Naive thymus-derived CD4-positive, alpha-beta T cell (primary cell): ENCODE data around the gene CRHBP. TPM values are rescaled to one million over a fixed set of nuclear protein-coding genes. Genes with fewer than 3 reads are reported as not detected.

Source experiments
- ATAC-seq: fragments of 150-1000 bp; cut with Tn5 transposase; 2 replicates; pipeline ENCODE4 v1.10.0; 2021; ENCODE audit warnings: mild to moderate bottlenecking, moderate library complexity
- CTCF ChIA-PET: fragments of 350-600 bp; sonication (Branson Sonifier 250); formaldehyde crosslinking; loops from one replicate; lab custom pipeline; 2021; ENCODE audit warnings: antibody characterized with exemption; lab: Charles Lee
- POLR2A ChIA-PET: fragments of 350-600 bp; sonication (Branson Sonifier 250); formaldehyde crosslinking; loops from one replicate; lab custom pipeline; 2021; ENCODE audit warnings: antibody characterized with exemption, inconsistent platforms; lab: Charles Lee
- DNase-seq, 9 donors: peaks; one replicate each; pipeline versions ENCODE4 v3.0.0 to v3.0.0-alpha.2; 2020 to 2022; ENCODE audit warnings: mixed read lengths in 1 of 9
- H3K27ac ChIP-seq: one replicate; pipeline ENCODE4 v1.7.0; 2013; ENCODE audit warnings: mild to moderate bottlenecking, low read depth, low read length, moderate library complexity
- H3K27me3 ChIP-seq, 2 donors: one replicate each; pipeline ENCODE4 v1.7.0; 2013; ENCODE audit warnings: low read length in 2 of 2, mild to moderate bottlenecking in 2 of 2, moderate library complexity in 2 of 2; ENCODE audit not compliant: control insufficient read depth in 2 of 2, insufficient read depth in 2 of 2
- H3K36me3 ChIP-seq, 3 experiments: 1 replicate in 2 of 3; 2 replicates in 1 of 3; pipeline ENCODE4 v1.7.0; 2013; ENCODE audit warnings: low read length in 3 of 3, mild to moderate bottlenecking in 3 of 3, moderate library complexity in 1 of 3; ENCODE audit not compliant: insufficient read depth in 3 of 3, control insufficient read depth in 2 of 3
- H3K4me1 ChIP-seq, 2 donors: one replicate each; pipeline ENCODE4 v1.7.0; 2013; ENCODE audit warnings: low read length in 2 of 2, mild to moderate bottlenecking in 2 of 2, moderate library complexity in 1 of 2; ENCODE audit not compliant: control insufficient read depth in 2 of 2, insufficient read depth in 2 of 2
- H3K4me3 ChIP-seq: 2 replicates; pipeline ENCODE4 v1.7.0; 2013; ENCODE audit warnings: mild to moderate bottlenecking, low read length
- H3K9me3 ChIP-seq, 3 experiments: 1 replicate in 2 of 3; 2 replicates in 1 of 3; pipeline ENCODE4 v1.7.0; 2013; ENCODE audit warnings: low read length in 3 of 3; ENCODE audit not compliant: control insufficient read depth in 2 of 3
- H3K27ac Mint-ChIP-seq, 9 donors: one replicate each; pipeline ENCODE4 v1.8.0; 2020 to 2022; ENCODE audit warnings: mixed read lengths in 9 of 9, mild to moderate bottlenecking in 8 of 9, moderate library complexity in 5 of 9, inconsistent platforms in 2 of 9
- H3K27me3 Mint-ChIP-seq, 5 donors: one replicate each; pipeline ENCODE4 v1.8.0; 2021 to 2022; ENCODE audit warnings: mixed read lengths in 5 of 5, mild to moderate bottlenecking in 1 of 5
- H3K36me3 Mint-ChIP-seq, 5 donors: one replicate each; pipeline ENCODE4 v1.8.0; 2020 to 2022; ENCODE audit warnings: mixed read lengths in 5 of 5, mild to moderate bottlenecking in 3 of 5, inconsistent platforms in 1 of 5
- H3K4me1 Mint-ChIP-seq, 7 donors: one replicate each; pipeline ENCODE4 v1.8.0; 2020 to 2022; ENCODE audit warnings: mixed read lengths in 7 of 7, mild to moderate bottlenecking in 3 of 7, inconsistent platforms in 1 of 7
- H3K4me3 Mint-ChIP-seq, 10 donors: one replicate each; pipeline ENCODE4 v1.8.0; 2020 to 2022; ENCODE audit warnings: mild to moderate bottlenecking in 10 of 10, mixed read lengths in 10 of 10, moderate library complexity in 6 of 10, inconsistent platforms in 2 of 10
- H3K9me3 Mint-ChIP-seq, 11 donors: one replicate each; pipeline ENCODE4 v1.8.0; 2020 to 2022; ENCODE audit warnings: mixed read lengths in 11 of 11, mild to moderate bottlenecking in 4 of 11, inconsistent platforms in 1 of 11, moderate library complexity in 1 of 11
- intact Hi-C, 2 donors: fragments of 100-400 bp; cut with micrococcal nuclease; formaldehyde crosslinking; loops; one replicate each; pipeline ENCODE4 v1.15.1; 2023
- polyA plus RNA-seq, 2 donors: library from polyadenylated mRNA; unstranded; fragments of 300-500 nt; fragmentation: Illumina TruSeq; gene quantifications; one replicate each; pipeline ENCODE4 v1.2.3, GENCODE V29; 2021
- total RNA-seq, 6 experiments: library from RNA in 5 of 6; stranded (reverse) in 5 of 6; gene quantifications; 1 replicate in 5 of 6; 2 replicates in 1 of 6; pipeline ENCODE4 v1.2.3 and lab custom pipeline; 2021 to 2026

The CRHBP gene
- total and polyA plus RNA-seq, 7 experiments from 2014 or later = 0.60 to 3.2 TPM; not detected in 5

- peaks cover 0 to 29% (median 9%) of the 10 kb centered on the region in 5 donors for H3K27me3 Mint-ChIP-seq
- H3K36me3 Mint-ChIP-seq = no peaks in the 10 kb centered on the region
- ChIA-PET CTCF (no interaction called here), POLR2A (no interaction called here)
- Histone ChIP-seq H3K27ac (no peak overlapping the region), H3K27me3 (no peaks in the 10 kb centered on the region), H3K9me3 (no peaks in the 10 kb centered on the region), H3K4me1 (no peaks in the 10 kb centered on the region), H3K4me3 (no peak overlapping the region), H3K36me3 (no peaks in the 10 kb centered on the region)
- H3K4me1 Mint-ChIP-seq = no peaks in the 10 kb centered on the region
- intact Hi-C loops = no loop called here
- H3K9me3 Mint-ChIP-seq = no peaks in the 10 kb centered on the region
- ATAC-seq (no peak), DNase-seq (no peak)
- H3K4me3 Mint-ChIP-seq = no peak overlapping the region
- no peak overlapping the region for H3K27ac Mint-ChIP-seq
These were observed 19.8 kb downstream of the CRHBP start for GRCh38 chr5:76972689-76973088.

GRCh38 chr5:76974785-76975184, 21.9 kb downstream of the CRHBP start:
- CTCF ChIA-PET = no interaction called here
- Histone ChIP-seq H3K4me1 (no peaks in the 10 kb centered on the region), H3K27me3 (no peaks in the 10 kb centered on the region)

GRCh38 chr5:76978869-76979268, 26.0 kb downstream of the CRHBP start:
- no peaks in the 10 kb centered on the region for H3K4me1 Mint-ChIP-seq
- H3K9me3 Mint-ChIP-seq = no peaks in the 10 kb centered on the region
- H3K27ac Mint-ChIP-seq = no peak overlapping the region
- H3K27me3 ChIP-seq = no peaks in the 10 kb centered on the region
- no peak overlapping the region for H3K27ac ChIP-seq
- DNase-seq (no peak), ATAC-seq (no peak)
- H3K9me3 ChIP-seq = no peaks in the 10 kb centered on the region
- H3K36me3 ChIP-seq = no peaks in the 10 kb centered on the region
- no peak overlapping the region for H3K4me3 ChIP-seq
- H3K4me3 Mint-ChIP-seq = no peak overlapping the region
- intact Hi-C loops = no loop called here
- H3K4me1 ChIP-seq = no peaks in the 10 kb centered on the region
- ChIA-PET POLR2A (no interaction called here), CTCF (no interaction called here)
- no peaks in the 10 kb centered on the region for H3K36me3 Mint-ChIP-seq
- H3K27me3 Mint-ChIP-seq = peaks cover 0 to 5% (median 0%) of the 10 kb centered on the region in 5 donors

More at GRCh38 chr5:76974785-76975184, 21.9 kb downstream of the CRHBP start:
- peaks cover 0 to 19% (median 9%) of the 10 kb centered on the region in 5 donors for H3K27me3 Mint-ChIP-seq
- POLR2A ChIA-PET = no interaction called here
- no peak overlapping the region for H3K4me3 Mint-ChIP-seq
- intact Hi-C loops = no loop called here
- H3K36me3 Mint-ChIP-seq = no peaks in the 10 kb centered on the region
- H3K36me3 ChIP-seq = no peaks in the 10 kb centered on the region
- no peaks in the 10 kb centered on the region for H3K4me1 Mint-ChIP-seq
- H3K27ac Mint-ChIP-seq = no peak overlapping the region
- no peak for ATAC-seq
- no peaks in the 10 kb centered on the region for H3K9me3 ChIP-seq
- no peak overlapping the region for H3K4me3 ChIP-seq
- no peak for DNase-seq
- H3K9me3 Mint-ChIP-seq = no peaks in the 10 kb centered on the region
- H3K27ac ChIP-seq = no peak overlapping the region

GRCh38 chr5:76980518-76981144, 27.8 kb downstream of the CRHBP start:
- intact Hi-C loops = no loop called here
- Mint-ChIP-seq H3K27ac (no peak overlapping the region), H3K36me3 (no peaks in the 10 kb centered on the region), H3K27me3 (peaks cover 0 to 5% (median 0%) of the 10 kb centered on the region in 5 donors), H3K4me1 (no peaks in the 10 kb centered on the region), H3K9me3 (no peaks in the 10 kb centered on the region), H3K4me3 (no peak overlapping the region)
- Histone ChIP-seq H3K27ac (no peak overlapping the region), H3K4me3 (no peak overlapping the region), H3K36me3 (no peaks in the 10 kb centered on the region), H3K9me3 (no peaks in the 10 kb centered on the region), H3K4me1 (no peaks in the 10 kb centered on the region), H3K27me3 (no peaks in the 10 kb centered on the region)
- POLR2A ChIA-PET = no interaction called here
- ATAC-seq = no peak
- DNase-seq = no peak
- CTCF ChIA-PET = no interaction called here

- no peaks in the 10 kb centered on the region for H3K36me3 Mint-ChIP-seq
- no peak overlapping the region for H3K4me3 ChIP-seq
- H3K27ac ChIP-seq = no peak overlapping the region
- no peaks in the 10 kb centered on the region for H3K4me1 Mint-ChIP-seq
- H3K9me3 Mint-ChIP-seq = no peaks in the 10 kb centered on the region
- H3K36me3 ChIP-seq = no peaks in the 10 kb centered on the region
- intact Hi-C loops = no loop called here
- H3K4me3 Mint-ChIP-seq = no peak overlapping the region
- no peak for DNase-seq
- CTCF ChIA-PET = no interaction called here
- H3K27ac Mint-ChIP-seq = no peak overlapping the region
- H3K9me3 ChIP-seq = no peaks in the 10 kb centered on the region
- no peak for ATAC-seq
- POLR2A ChIA-PET = no interaction called here
- no peaks in the 10 kb centered on the region for H3K27me3 ChIP-seq
- no peaks in the 10 kb centered on the region for H3K4me1 ChIP-seq
- H3K27me3 Mint-ChIP-seq = peaks cover 0 to 5% (median 0%) of the 10 kb centered on the region in 5 donors
These were observed 29.6 kb downstream of the CRHBP start for GRCh38 chr5:76982450-76982849.

- H3K9me3 ChIP-seq = no peaks in the 10 kb centered on the region
These were observed 30.6 kb downstream of the CRHBP start for GRCh38 chr5:76983468-76983867.

GRCh38 chr5:76986825-76987526, 34.1 kb downstream of the CRHBP start:
- ChIA-PET POLR2A (no interaction called here), CTCF (no interaction called here)
- Histone ChIP-seq H3K9me3 (no peaks in the 10 kb centered on the region), H3K36me3 (no peaks in the 10 kb centered on the region), H3K27ac (no peak overlapping the region), H3K4me3 (no peak overlapping the region), H3K27me3 (no peaks in the 10 kb centered on the region), H3K4me1 (no peaks in the 10 kb centered on the region)
- Mint-ChIP-seq H3K4me1 (no peaks in the 10 kb centered on the region), H3K27me3 (peaks cover 0 to 4% (median 0%) of the 10 kb centered on the region in 5 donors), H3K36me3 (no peaks in the 10 kb centered on the region), H3K9me3 (no peaks in the 10 kb centered on the region), H3K27ac (no peak overlapping the region), H3K4me3 (no peak overlapping the region)
- ATAC-seq (no peak), DNase-seq (no peak)
- intact Hi-C loops = no loop called here

More at GRCh38 chr5:76983468-76983867, 30.6 kb downstream of the CRHBP start:
- POLR2A ChIA-PET = no interaction called here
- ATAC-seq = no peak
- DNase-seq = no peak
- Histone ChIP-seq H3K4me3 (no peak overlapping the region), H3K36me3 (no peaks in the 10 kb centered on the region), H3K4me1 (no peaks in the 10 kb centered on the region), H3K27ac (no peak overlapping the region), H3K27me3 (no peaks in the 10 kb centered on the region)
- CTCF ChIA-PET = interaction anchor here (0.7 kb wide), 1 partner anchor 15 kb away, joined by 3 read pairs; no protein-coding TSS in a partner anchor
- H3K27ac Mint-ChIP-seq = no peak overlapping the region
- H3K9me3 Mint-ChIP-seq = no peaks in the 10 kb centered on the region
- intact Hi-C loops = no loop called here
- H3K27me3 Mint-ChIP-seq = peaks cover 0 to 5% (median 0%) of the 10 kb centered on the region in 5 donors
- H3K4me1 Mint-ChIP-seq = no peaks in the 10 kb centered on the region
- no peaks in the 10 kb centered on the region for H3K36me3 Mint-ChIP-seq
- no peak overlapping the region for H3K4me3 Mint-ChIP-seq
